H9 (cell line): Measurements from ENCODE around the gene WDR72. TPM values are rescaled to one million over a fixed set of nuclear protein-coding genes. Genes with fewer than 3 reads are reported as not detected.

ENCODE experiments used
- DNase-seq: peaks from one replicate; pipeline ENCODE4 v3.0.0-alpha.2; 2017
- H2AFZ ChIP-seq: one replicate; pipeline ENCODE4 v1.6.1; 2013; ENCODE audit warnings: mild to moderate bottlenecking, low read length, control low read depth, moderate library complexity
- H2AK5ac ChIP-seq: 2 replicates; pipeline ENCODE4 v1.6.1; 2013; ENCODE audit warnings: low read length, control low read depth, mixed read lengths; ENCODE audit not compliant: insufficient read length
- H2BK120ac ChIP-seq: one replicate; pipeline ENCODE4 v1.6.1; 2013; ENCODE audit warnings: low read depth, mild to moderate bottlenecking, low read length, control low read depth, inconsistent platforms; ENCODE audit not compliant: poor library complexity, severe bottlenecking
- H2BK12ac ChIP-seq: 2 replicates; pipeline ENCODE4 v1.6.1; 2013; ENCODE audit warnings: low read length, control low read depth, mixed read lengths, low read depth; ENCODE audit not compliant: insufficient read length
- H2BK15ac ChIP-seq: 2 replicates; pipeline ENCODE4 v1.6.1; 2013; ENCODE audit warnings: low read depth, low read length, control low read depth
- H2BK20ac ChIP-seq: one replicate; pipeline ENCODE4 v1.6.1; 2013; ENCODE audit warnings: low read depth, mild to moderate bottlenecking, low read length, control low read depth, inconsistent platforms; ENCODE audit not compliant: poor library complexity, severe bottlenecking
- H2BK5ac ChIP-seq: 2 replicates; pipeline ENCODE4 v1.6.1; 2013; ENCODE audit warnings: low read length, control low read depth, mixed read lengths; ENCODE audit not compliant: insufficient read length
- H3K14ac ChIP-seq: 2 replicates; pipeline ENCODE4 v1.6.1; 2013; ENCODE audit warnings: low read length, control low read depth; ENCODE audit not compliant: insufficient read depth
- H3K18ac ChIP-seq: 2 replicates; pipeline ENCODE4 v1.6.1; 2013; ENCODE audit warnings: low read depth, mild to moderate bottlenecking, mixed read lengths, low read length, control low read depth; ENCODE audit not compliant: insufficient read length
- H3K23ac ChIP-seq: 2 replicates; pipeline ENCODE4 v1.6.1; 2013; ENCODE audit warnings: low read length, control low read depth, mixed read lengths, low read depth; ENCODE audit not compliant: insufficient read length
- H3K23me2 ChIP-seq: 2 replicates; pipeline ENCODE4 v1.6.1; 2013; ENCODE audit warnings: low read depth, mild to moderate bottlenecking, mixed read lengths, low read length, control low read depth; ENCODE audit not compliant: insufficient read length, poor library complexity, severe bottlenecking
- H3K27ac ChIP-seq: 2 replicates; pipeline ENCODE4 v1.5.1; 2013; ENCODE audit warnings: low read length, control low read depth, mixed read lengths, low read depth; ENCODE audit not compliant: insufficient read length
- H3K27me3 ChIP-seq: 2 replicates; pipeline ENCODE4 v1.6.1; 2013; ENCODE audit warnings: low read length, control low read depth, inconsistent platforms; ENCODE audit not compliant: insufficient read depth
- H3K4ac ChIP-seq: 2 replicates; pipeline ENCODE4 v1.6.1; 2013; ENCODE audit warnings: low read depth, mild to moderate bottlenecking, control low read depth, inconsistent platforms, low read length, moderate library complexity
- H3K4me1 ChIP-seq: 2 replicates; pipeline ENCODE4 v1.6.1; 2013; ENCODE audit warnings: low read length, control low read depth, inconsistent platforms; ENCODE audit not compliant: insufficient read depth
- H3K4me2 ChIP-seq: 2 replicates; pipeline ENCODE4 v1.6.1; 2013; ENCODE audit warnings: low read length, control low read depth, mixed read lengths; ENCODE audit not compliant: insufficient read length, insufficient read depth
- H3K56ac ChIP-seq: 2 replicates; pipeline ENCODE4 v1.6.1; 2013; ENCODE audit warnings: low read depth, mild to moderate bottlenecking, mixed read lengths, low read length, control low read depth; ENCODE audit not compliant: insufficient read length
- H3K79me1 ChIP-seq: 2 replicates; pipeline ENCODE4 v1.6.1; 2013; ENCODE audit warnings: low read depth, mild to moderate bottlenecking, moderate library complexity, low read length, control low read depth, inconsistent platforms; ENCODE audit not compliant: insufficient read depth, poor library complexity, severe bottlenecking
- H3K79me2 ChIP-seq: 2 replicates; pipeline ENCODE4 v1.6.1; 2013; ENCODE audit warnings: low read length, control low read depth, inconsistent platforms; ENCODE audit not compliant: insufficient read depth
- H3K9ac ChIP-seq: 2 replicates; pipeline ENCODE4 v1.6.1; 2013; ENCODE audit warnings: low read length, control low read depth, mixed read lengths; ENCODE audit not compliant: insufficient read length; ENCODE audit errors: extremely low read depth
- H3K9me3 ChIP-seq: one replicate; pipeline ENCODE4 v1.6.1; 2013; ENCODE audit warnings: low read depth, low read length, inconsistent platforms; ENCODE audit not compliant: control insufficient read depth
- H3T11ph ChIP-seq: one replicate; pipeline ENCODE4 v1.6.1; 2013; ENCODE audit warnings: mild to moderate bottlenecking, low read length, control low read depth, inconsistent platforms
- H4K20me1 ChIP-seq: one replicate; pipeline ENCODE4 v1.6.1; 2013; ENCODE audit not compliant: control insufficient read depth, insufficient read length, insufficient read depth
- H4K5ac ChIP-seq: 2 replicates; pipeline ENCODE4 v1.6.1; 2013; ENCODE audit warnings: low read depth, mild to moderate bottlenecking, mixed read lengths, low read length, control low read depth; ENCODE audit not compliant: insufficient read length
- H4K8ac ChIP-seq: replicated peaks from 2 replicates; pipeline ENCODE4 v1.6.1; 2013; ENCODE audit warnings: low read length, control low read depth, mixed read lengths, low read depth; ENCODE audit not compliant: insufficient read length
- H4K91ac ChIP-seq: 2 replicates; pipeline ENCODE4 v1.6.1; 2013; ENCODE audit warnings: low read depth, mild to moderate bottlenecking, moderate library complexity, mixed read lengths, low read length, control low read depth; ENCODE audit not compliant: insufficient read length
- H3K27ac Mint-ChIP-seq, 3 experiments: 2 replicates in 2 of 3; 3 replicates in 1 of 3; pipeline ENCODE4 v1.8.0; 2020 to 2021; ENCODE audit warnings: mixed read lengths in 3 of 3, mild to moderate bottlenecking in 1 of 3, moderate library complexity in 1 of 3
- H3K27me3 Mint-ChIP-seq: 2 replicates; pipeline ENCODE4 v1.8.0; 2021; ENCODE audit warnings: low read depth, mild to moderate bottlenecking, moderate library complexity, mixed read lengths
- H3K36me3 Mint-ChIP-seq, 3 experiments: 2 replicates in 2 of 3; 3 replicates in 1 of 3; pipeline ENCODE4 v1.8.0; 2020 to 2021; ENCODE audit warnings: low read depth in 3 of 3, mixed read lengths in 3 of 3; ENCODE audit not compliant: insufficient read depth in 1 of 3
- H3K4me1 Mint-ChIP-seq, 2 experiments: 2 replicates each; pipeline ENCODE4 v1.8.0; 2020; ENCODE audit warnings: mixed read lengths in 2 of 2
- H3K4me3 Mint-ChIP-seq, 2 experiments: 2 replicates in 1 of 2; 3 replicates in 1 of 2; pipeline ENCODE4 v1.8.0; 2020 to 2021; ENCODE audit warnings: mild to moderate bottlenecking in 2 of 2, mixed read lengths in 2 of 2, moderate library complexity in 1 of 2
- H3K9me3 Mint-ChIP-seq, 2 experiments: 2 replicates in 1 of 2; 3 replicates in 1 of 2; pipeline ENCODE4 v1.8.0; 2020; ENCODE audit warnings: mild to moderate bottlenecking in 2 of 2, mixed read lengths in 2 of 2, moderate library complexity in 1 of 2
- CTCF ChIP-seq: fragments of 200-600 bp; sonication (generic); conservative IDR thresholded peaks from 3 replicates; pipeline ENCODE4 v1.8.0; 2021; ENCODE audit warnings: antibody characterized with exemption, mild to moderate bottlenecking
- WGBS: extraction: QIAGEN DNeasy Blood & Tissue Kit; methylation state at CpG from one replicate; pipeline ENCODE4 v1.1.7; 2013; ENCODE audit warnings: missing lambda C conversion rate, low lambda C conversion rate, mixed read lengths; ENCODE audit not compliant: insufficient read length; ENCODE audit errors: extremely low coverage; 5-methylcytosine and 5-hydroxymethylcytosine counted together
- total RNA-seq: library from RNA; stranded (reverse); gene quantifications from 2 replicates; pipeline ENCODE4 v1.2.1, GENCODE V29; 2021

Gene WDR72
- total RNA-seq, 1 experiment from 2014 or later = 2.9 TPM

DNA sequence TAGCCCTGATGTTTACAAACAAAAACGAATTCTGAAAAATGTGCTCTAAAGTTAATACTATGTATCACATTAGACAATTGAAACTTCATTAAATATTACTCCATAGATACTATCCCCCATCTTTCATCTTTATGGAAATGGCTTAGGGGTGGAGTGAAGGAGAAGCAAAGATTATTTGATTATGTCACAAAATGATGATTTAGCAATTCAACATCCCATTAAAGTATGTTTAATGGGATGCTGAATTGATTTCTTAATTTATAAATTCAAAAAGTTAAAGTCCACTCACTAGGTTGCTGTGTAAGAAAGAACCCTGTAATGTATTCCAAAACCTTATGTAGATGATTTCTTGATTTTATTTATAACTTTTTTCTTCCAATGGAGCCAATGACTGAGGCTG is 201.1 kb downstream of the WDR72 start:
- Histone ChIP-seq H2AK5ac (no peak overlapping the region), H2BK20ac (no peak overlapping the region), H3K23ac (no peak overlapping the region), H3K4me1 (no peaks in the 10 kb centered on the region), H3K27ac (no peak overlapping the region), H2BK5ac (no peak overlapping the region), H2BK12ac (no peak overlapping the region), H3K27me3 (no peaks in the 10 kb centered on the region), H2AFZ (no peak overlapping the region), H3T11ph (no peak overlapping the region), H3K56ac (no peak overlapping the region), H3K4me2 (no peak overlapping the region), H2BK120ac (no peak overlapping the region), H3K79me1 (no peaks in the 10 kb centered on the region), H4K20me1 (no peaks in the 10 kb centered on the region), H3K23me2 (no peaks in the 10 kb centered on the region), H4K5ac (no peak overlapping the region), H3K18ac (no peak overlapping the region), H3K14ac (no peak overlapping the region), H3K9ac (no peak overlapping the region), H2BK15ac (no peak overlapping the region), H3K9me3 (no peaks in the 10 kb centered on the region), H3K4ac (no peak overlapping the region), H4K8ac (no peak overlapping the region), H4K91ac (no peak overlapping the region), H3K79me2 (no peaks in the 10 kb centered on the region)
- peaks cover 22 to 27% of the 10 kb centered on the region in 2 experiments for H3K4me1 Mint-ChIP-seq
- no peak overlapping the region for H3K27ac Mint-ChIP-seq
- H3K36me3 Mint-ChIP-seq = no peaks in the 10 kb centered on the region
- H3K27me3 Mint-ChIP-seq = no peaks in the 10 kb centered on the region
- DNase-seq = no peak
- H3K9me3 Mint-ChIP-seq = no peaks in the 10 kb centered on the region
- no peak overlapping the region for H3K4me3 Mint-ChIP-seq
- no CpG with 5 or more reads among the region's 1 CpG for WGBS
- TF ChIP-seq CTCF = no peak
